Activated CD4-positive, alpha-beta T cell treated with anti-CD3 and anti-CD28 coated beads, Interleukin-2, amount 50 U/mL, for 48 hours (primary cell): Measurements from ENCODE around the gene CLK1.
"Not testable (repeated sequence)": the region's sequence is repeated elsewhere in the genome, so short reads cannot be mapped to it uniquely, and the experiment has no call there.

Experiments
- DNase-seq, 2 experiments: peaks; one replicate each; pipeline ENCODE4 v3.0.0-alpha.2; 2020

The CLK1 gene

DNA sequence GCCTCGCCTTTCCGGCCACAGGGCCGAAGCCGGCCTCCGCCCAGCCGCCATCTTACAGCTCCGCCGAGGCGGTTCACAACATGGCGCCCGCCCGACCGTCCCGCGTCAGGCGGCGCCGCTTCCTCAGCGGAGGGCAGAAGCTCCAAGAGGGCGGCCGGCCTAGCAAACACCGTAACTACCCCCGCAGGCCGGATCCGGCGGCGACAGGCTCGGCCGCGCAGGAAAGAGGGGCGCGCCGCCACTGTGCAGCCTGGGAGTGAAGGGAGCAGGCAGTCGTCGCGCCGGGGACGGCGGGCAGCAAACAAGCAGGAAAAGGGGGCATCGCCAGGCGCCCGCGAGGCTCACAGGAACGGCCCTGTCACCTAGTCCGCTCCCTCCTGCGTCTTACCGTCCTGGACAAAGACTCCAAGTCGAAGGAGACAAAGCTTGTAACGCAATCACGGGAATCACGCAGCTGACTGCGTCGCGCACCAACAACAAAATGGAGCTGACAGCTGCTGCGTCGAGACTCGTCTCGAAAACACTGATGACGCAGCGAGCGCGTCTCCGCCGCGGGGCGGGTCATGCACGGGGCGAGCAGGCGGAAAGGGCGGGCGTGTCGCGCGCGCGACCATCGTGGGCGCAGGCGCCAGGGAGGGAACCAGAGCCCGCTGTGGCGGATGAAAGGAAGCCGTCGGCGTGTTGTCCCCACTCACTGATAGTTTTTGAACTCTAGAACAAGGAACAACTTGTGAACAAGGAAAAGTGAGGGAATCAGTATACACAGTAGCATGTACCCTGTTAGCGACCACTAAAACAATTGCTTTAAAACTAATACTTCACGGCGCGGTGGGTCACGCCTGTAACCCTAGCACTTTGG, at the start of gene CLK1:
Gene CLK1, minus strand, starts transcription at position 483 of the 859 bp plus-strand sequence. CDS start 2,796 bp downstream, outside the sequence.
- DNase-seq = peak; percentile 96 to 97

DNA sequence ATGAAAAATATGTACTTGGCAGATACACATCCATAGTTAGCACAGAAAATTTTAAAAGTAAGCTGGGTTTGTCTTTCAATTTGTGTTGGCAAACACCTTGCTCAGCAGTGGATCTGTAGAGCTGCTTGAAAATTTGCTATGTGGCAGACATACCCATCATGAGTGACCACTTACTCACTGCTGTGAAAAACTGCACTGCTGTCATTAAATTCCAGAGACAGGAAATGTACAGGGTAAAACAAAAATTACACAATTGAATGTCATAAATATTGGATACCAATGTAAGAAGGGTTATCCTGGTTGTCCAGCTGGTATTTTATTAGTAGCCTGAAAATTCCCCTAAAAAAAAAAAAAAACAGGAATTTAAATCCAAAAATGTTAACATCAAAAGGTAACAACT, 49.2 kb upstream of the CLK1 start:
- DNase-seq = no peak

DNA sequence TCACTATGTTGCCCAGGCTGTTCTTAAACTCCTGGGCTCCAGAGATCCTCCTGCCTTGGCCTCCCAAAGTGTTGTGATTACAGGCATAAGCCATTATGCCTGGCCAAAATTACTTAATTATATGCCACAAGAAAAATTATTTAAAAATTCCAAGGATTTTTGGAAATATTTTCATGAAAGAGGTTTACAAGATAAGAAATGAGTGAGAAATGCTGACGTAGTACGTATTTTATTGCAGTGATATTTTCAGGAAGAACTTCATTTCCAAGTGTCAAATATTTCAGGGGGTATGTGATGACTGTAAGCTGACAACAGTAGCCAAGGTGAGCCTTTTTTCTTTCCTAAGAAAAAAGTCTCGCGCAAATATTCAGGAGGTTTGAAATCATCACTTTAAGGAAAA, 45.5 kb upstream of the CLK1 start:
- DNase-seq = no peak

DNA sequence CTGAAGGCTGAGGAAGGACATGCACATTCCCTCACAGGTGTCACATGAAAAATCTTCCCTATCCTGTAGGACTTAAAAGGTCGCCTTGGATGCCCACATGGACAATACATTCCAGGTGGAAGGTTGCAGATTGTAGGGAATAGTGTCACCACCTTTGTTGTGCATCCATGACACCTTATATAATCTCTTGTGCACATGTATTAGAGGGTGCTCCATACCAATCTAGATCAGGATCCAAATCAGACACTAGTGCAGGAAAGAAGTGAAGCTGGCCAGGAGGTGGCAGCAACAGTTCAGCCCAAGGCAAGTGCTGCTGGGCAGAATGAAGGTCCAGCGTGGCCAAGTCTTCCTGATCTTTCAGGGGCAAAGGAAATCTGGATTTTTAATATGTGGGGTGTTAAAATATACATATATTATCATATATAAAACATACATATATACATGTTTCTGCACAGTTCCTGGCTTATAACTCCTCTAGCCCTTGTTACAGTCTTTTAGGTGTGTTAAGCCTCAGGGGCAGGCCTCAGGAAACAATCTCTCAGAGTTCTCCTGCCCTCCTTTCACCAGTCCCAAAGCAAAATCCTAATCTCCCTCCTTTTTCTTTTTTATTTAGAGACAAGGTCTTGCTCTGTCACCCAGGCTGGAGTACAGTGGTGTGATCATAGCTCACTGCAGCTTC, 41.3 kb upstream of the CLK1 start:
- DNase-seq = peak; percentile 68 to 73

DNA sequence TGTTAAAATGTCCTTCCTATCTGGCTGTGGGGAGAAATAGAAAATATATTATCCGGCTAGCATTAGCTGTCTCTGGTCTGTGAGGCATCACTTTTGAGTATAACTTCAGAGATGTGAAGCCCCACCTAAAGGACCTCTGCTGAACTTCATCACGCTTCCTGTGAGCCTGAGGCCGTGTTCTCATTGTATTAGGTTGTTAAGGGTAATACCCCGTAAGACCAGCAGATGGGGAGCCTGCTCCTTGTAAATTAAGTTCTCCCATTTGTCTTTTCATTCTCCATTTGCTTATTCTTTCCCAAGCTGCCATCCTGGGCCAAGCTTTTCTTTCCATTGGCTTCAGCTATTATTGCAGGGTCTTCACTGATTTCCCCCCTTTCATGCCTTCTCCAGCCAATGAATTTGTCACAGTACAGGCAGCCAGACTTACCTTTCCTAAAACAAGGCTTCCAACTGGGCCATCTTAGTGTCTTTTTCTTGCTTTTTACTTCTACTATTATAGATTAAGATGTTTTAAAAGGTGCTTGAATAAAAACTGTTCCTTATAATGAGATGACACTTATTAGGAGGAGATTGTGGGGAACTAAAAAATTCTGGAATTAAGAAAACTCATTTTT, 37.1 kb upstream of the CLK1 start:
- DNase-seq = peak; percentile 63 to 70

DNA sequence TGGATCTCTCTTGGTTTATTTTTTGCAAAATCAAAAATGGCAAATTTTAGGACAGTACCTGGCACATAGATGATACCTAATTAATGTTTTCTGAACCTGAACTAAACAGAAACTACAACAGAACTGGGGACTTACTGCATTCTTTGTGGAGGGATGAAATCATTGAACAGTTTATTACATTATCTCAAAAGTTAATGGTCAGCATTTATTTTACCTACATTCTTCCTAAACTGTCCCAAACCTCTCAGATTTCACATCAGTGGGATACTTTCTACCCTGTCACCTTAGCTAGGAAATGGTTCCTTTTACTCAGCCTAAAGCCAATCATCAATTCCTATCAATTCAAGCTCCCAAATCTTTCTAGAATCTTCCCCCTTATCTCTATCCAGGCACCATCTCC, 35.0 kb upstream of the CLK1 start:
- no peak for DNase-seq

DNA sequence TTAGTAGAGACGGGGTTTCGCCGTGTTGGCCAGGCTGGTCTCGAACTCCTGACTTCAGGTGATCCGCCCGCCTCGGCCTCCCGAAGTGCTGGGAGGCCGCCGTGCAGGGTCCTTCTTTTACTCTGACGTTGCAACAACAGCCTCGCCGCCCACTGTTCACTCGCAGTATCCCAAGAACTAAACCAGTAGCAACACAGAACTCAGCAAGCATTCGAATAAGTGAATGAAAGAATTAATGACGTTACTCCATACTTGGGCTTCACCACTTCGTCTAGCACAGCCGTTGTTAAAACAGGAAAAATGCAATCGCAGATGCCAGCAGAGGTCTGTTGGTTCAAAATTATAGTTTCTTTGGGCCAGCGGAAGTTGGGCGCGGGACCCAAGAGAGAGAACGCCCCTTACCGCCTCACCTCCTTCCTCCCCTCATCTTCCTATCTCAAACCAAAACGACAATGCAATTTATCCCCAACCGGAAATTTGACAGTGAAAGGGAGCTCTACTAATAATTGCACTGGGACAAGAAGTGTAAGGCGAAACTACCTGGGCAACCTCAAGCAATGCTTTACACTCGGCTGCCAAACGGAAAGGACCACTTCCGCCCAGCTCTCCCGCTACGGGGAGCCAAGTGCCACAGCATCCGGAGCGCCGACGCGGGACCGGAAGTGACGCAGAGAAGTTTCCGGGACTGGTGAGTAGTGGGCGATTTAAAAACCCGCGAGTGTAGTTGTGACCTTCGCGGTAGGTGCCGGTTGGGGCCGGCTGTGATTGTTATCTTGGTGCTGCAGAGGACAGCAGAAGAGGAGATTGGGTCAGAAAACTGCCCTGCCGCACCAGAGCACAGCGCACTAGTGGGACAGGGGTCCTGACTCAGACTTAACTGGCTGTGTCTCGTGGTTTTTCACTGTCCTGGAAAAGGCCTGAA, 24.5 kb upstream of the CLK1 start, which contains the start of the genes NIF3L1 and PPIL3:
Gene NIF3L1, plus strand, starts transcription at position 668 of the 922 bp plus-strand sequence. CDS start 2,573 bp downstream, outside the sequence.
Gene PPIL3, minus strand, starts transcription at position 374 of the 922 bp plus-strand sequence. CDS start 1,462 bp downstream, outside the sequence.
- DNase-seq = peak; percentile 97 to 98

DNA sequence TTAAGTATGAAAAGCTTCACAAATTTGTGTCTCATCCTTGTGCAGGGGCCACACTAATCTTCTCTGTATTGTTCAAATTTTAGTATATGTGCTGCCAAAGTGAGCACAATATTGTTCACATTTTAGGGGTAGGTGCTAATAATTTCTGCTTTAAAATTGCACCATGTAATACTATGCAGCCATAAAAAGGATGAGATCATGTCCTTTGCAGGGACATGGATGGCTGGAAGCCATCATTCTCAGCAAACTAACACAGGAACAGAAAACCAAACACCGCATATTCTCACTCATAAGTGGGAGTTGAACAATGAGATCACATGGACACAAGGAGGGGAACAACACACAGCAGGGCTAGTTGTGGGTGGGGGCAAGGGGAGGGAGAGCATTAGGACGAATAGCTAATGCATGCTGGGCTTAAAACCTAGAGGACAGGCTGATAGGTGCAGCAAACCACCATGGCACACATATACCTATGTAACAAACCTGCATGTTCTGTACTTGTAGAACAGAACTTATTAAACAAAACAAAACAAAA, 17.3 kb upstream of the CLK1 start:
- DNase-seq = not testable (repeated sequence)

DNA sequence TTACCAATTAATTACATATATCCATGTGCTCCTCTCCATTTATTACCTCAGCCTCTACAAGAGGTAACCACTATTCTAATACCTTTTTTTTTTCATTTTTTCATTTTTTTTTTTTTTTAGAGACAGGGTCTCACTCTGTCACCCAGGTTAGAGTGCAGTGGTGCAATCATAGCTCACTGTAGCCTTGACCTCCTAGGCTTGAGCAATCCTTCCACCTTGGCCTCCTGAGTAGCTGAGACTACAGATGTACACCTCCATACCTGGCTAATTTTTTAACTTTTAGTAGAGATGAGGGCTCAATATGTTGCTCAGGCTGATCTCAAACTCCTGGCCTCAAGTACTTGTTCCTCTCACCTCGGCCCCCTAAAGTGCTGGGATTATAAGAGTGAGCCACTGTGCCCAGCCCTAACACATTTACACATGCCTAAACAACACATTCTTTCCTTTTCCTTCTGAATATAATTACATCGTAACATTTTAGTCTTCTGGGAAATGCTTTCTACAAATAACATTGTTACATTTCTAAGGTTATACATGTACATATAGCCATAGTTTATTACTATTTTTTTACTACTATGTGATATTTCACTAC, 13.9 kb upstream of the CLK1 start:
- DNase-seq = no peak

DNA sequence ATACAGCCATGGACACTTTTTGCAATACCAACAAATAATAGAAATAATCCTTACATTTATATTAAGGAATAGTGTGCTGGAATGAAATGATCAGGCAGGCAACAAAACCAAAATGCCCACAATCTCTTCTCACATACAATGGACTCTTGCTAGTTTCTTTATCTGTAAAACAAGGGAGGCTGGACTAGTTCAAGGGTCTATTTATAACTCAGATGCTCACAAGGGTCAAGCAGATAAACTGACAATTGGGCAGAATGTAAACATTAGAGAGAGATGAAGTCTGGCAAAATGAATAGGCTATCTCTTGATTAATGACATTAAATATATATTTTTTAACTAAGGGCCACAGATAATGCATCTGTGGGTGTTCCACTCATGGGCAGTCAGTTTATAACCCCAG, 13.0 kb upstream of the CLK1 start:
- no peak for DNase-seq

DNA sequence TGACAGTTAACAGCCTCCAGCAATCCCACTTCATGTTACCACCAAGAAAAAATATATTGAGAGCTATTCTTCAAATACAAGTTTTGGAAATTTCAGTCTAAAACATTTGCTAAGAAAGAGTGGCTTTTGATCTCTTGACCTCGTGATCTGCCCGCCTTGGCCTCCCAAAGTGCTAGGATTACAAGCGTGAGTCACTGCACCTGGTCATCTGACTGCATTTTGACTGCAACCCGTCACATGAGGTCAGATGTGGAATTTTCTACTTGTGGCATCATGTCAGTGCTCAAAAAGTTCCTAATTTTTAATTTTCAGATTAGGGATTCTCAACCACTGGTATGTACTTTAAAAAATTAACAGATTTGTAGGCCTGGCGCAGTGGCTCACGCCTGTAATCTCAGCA, 9.1 kb upstream of the CLK1 start:
- DNase-seq = no peak

DNA sequence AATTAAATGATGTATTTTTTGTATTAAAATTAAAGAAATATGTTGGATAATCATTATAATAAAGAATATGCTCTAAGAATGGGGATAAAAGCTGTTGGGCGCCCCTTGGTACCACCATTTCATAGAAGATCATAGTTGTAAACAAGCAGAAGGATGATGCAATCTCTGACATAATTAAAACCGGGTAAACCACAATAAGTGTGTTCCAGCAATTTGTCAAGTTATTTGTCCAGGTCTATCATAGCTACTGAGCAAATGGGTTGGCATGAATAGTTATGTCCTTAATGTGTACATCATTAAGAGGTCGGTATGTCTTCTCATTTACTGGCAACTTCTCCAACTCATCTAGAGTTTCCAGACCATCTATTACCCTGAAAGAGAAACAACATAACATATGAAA, 6.7 kb upstream of the CLK1 start:
- DNase-seq = no peak

DNA sequence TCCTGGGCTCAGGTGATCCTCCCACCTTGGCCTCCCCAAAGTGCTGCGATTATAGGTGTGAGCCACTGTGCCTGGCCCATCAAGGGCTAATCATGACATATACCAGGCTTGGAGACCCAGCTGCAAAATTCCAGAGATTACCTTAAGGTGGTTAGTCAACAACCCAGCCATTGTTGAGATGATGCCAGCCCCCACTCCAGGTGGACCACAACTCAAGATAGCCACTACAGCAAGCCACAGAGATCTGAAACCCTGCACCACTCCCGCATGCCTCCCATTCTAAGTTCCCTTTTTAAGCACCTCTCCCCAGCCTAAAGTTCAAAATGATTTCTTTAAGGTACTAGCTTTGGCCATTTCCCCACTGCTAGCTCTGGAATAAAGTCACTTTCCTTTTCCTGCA, 4.6 kb upstream of the CLK1 start:
- no peak for DNase-seq

DNA sequence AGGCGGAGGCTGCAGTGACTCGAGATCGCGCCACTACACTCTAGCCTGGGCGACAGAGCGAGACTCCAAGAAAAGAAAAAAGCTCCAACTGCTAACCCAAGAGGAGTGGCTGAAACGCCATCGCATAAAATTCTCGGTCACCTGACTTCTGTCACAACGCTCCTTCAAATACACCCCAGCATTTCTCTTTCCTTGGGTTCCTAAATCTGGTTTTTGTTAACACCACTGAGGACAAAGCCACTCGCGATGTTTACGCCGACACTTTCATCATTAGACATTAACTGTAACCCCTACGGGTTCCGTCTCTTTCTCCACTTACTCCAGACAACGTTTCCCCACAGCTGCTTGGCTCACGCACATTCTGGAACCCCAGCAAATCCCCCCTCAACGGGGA, 679 bp downstream of the CLK1 start:
- peak in 1 of 2 experiments; percentile 32 for DNase-seq

DNA sequence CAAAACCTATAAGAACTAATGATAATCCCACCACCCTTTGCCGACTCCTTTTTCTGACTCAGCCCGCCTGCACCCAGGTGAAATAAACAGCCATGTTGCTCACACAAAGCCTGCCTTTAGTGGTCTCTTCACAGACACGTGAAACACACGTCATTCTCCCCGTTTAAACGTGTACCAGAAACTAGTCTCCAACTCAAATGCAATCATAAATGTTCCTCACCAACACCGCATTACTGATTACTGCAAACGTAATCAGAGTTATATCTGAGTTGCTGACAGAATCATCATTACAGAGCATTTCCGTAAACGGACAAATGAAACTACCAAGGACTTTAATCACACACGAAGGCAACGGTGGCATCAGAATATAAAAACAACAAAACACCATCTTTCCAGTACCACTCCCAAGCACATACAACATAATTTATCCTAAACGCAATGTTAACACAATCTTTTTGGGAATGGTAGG, 1.9 kb downstream of the CLK1 start:
- DNase-seq = peak; percentile 61 to 69

DNA sequence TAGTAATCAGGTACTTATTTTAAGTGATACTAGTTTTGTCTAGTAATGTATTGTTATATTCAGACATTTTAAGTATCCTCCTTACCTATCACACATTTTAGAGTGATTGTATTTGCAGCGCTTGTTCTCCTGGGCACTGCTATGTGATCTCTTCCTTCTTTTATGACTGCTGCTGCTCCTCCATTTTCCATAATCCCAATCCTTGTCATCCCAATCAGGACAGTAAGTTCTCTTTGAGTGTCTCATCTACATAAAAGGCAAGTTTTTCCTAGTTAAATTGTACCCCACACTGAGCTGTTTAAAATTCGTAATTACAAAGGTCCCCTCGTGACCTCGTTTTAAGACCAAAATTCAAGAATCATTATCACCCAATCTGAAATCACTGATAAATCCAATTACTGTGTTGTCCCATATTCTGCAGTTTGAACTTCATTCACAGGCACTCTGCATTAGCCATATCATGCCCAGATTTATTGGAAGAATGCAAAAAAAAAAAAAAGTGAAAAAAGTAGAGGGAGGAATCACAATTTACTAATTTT, 2.8 kb downstream of the CLK1 start:
- no peak for DNase-seq

DNA sequence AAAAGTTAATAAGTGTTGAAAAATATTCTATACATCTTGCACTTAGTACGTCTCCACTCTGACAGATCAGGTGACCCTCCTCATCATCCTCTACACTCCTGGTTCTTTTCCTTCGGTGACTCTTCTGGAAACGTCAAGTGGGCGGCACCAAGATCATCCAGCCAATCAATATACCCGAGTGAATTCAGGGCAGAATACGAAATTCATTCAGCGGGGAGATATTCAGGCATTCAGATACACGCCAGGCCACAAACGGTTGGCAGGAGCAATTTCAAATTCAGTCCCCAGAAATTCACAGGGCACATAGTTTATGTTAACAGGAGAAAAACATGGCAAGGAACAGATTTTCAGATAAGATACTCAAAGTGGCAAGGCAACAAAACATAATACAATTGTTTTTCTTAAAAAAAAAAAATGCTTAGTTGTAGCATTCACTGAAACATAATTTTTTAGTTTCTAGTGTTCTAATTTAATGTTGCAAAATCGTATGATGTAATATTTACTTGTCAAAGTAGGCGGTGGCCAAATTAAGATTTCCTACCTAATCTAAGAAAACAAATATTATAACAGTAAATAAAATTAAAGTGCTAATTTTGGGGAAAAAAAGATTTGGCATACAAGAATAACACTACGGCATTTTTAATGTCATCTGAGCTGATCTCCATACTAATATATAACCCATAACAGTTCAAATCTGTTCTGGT, 4.2 kb downstream of the CLK1 start:
- DNase-seq = peak in 1 of 2 experiments; percentile 47

DNA sequence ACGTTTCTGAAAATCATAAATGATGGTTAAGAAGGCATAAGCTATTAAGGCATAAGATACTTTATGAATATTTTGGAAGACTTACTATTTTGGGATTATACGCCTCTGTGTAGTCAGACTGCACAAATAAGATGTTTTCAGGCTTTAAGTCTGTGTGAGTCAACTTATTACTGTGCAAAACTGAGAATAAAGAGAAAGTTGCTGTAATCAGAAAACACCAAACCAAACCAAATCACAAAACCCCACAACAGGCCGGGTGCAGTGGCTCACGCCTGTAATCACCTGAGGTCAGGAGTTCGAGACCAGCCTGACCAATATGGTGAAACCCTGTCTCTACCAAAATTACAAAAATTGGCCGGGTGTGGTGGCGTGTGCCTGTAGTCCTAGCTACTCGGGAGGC, 7.7 kb downstream of the CLK1 start:
- peak in 1 of 2 experiments; percentile 34 for DNase-seq

DNA sequence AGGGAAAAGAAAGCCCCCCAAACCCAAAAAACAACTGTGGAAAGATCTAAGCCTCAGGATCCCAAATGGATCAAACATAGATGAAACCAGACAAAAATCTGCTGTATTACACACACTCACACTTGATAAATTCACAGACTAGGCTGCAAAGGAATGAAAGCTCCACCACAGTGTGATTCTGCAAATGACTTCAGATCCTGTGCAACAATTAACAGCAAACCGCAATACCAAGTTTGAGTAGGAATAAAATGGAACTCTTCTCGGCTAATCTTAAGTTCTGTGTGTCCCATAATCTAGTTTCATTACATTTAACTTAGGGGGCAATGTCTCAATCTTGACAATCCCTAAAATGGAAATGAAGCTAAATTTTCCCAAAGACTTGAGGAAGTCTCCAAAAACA, 11.9 kb downstream of the CLK1 start:
- no peak for DNase-seq
